ENCODE measurements around the gene ACRBP.
A peak's percentile ranks its signal among the peaks of the same experiment; 100 is the strongest.

The ACRBP gene

GRCh38 chr12:6647083-6647604 lies at the start of gene ACRBP:
Gene ACRBP (minus strand): TSS chr12:6647432. CDS start chr12:6647366, 66 bp downstream.
- DNase-seq: no peak

GRCh38 chr12:6695313-6696045 lies 48.2 kb upstream of the ACRBP start:
- DNase-seq: no peak

- DNase-seq: no peak
These were observed 47.5 kb upstream of the ACRBP start for GRCh38 chr12:6694701-6695100.

DNA sequence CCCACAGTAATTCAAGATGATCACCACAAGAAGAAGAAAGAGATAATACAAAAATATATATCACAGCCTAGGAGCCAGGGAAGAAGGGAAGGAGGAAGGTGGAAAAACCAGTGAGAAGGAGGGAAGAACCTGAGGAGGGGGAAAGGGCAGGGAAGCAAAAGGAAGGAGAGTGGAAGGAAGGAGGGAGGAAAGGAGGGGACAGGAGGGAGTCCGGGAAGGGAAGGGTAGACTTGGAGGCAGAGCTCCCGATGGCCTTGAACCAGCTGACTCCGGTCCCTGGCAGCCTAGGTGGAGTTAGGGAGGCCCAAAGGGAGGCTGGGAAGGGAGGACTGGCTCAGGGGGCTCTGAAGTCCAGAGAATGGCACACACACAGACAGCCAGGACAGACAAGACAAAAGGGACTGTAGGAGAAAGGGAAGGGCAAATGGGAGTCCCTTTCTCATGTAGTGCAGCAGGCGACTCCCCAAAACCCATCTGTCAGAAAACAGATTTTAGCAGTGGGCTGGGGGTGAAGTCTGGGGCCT lies 46.7 kb upstream of the ACRBP start:
- no peak for DNase-seq

DNA sequence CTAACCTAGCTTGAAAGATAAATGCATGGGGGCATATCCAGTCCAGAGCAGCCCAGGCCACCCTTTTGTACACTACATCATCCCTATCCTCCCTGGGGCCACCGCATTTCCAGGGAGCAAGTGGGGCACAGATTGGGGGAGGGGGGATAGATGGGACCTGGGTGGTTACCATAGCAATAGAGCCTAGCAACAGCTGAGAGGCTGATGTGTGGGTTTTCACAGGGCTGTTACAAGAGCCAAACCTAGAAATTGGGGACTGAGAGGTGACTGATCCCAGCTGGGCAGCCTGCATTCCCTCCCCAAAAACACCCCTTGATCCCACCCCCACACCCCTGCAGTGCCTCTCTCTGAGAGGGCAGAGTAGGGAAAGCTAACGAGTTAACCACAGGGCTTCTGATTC lies 45.7 kb upstream of the ACRBP start:
- no peak for DNase-seq

- DNase-seq: no peak
These were observed 44.2 kb upstream of the ACRBP start for GRCh38 chr12:6691473-6691872.

GRCh38 chr12:6688999-6689882 lies 42.0 kb upstream of the ACRBP start, which contains the start of gene ZNF384:
Gene ZNF384 (minus strand): TSS chr12:6689375. CDS start chr12:6679520, 9,855 bp downstream.
- peak; percentile 91 for DNase-seq

- peak; percentile 57 for DNase-seq
These were observed 41.3 kb upstream of the ACRBP start for GRCh38 chr12:6688543-6688998.

DNA sequence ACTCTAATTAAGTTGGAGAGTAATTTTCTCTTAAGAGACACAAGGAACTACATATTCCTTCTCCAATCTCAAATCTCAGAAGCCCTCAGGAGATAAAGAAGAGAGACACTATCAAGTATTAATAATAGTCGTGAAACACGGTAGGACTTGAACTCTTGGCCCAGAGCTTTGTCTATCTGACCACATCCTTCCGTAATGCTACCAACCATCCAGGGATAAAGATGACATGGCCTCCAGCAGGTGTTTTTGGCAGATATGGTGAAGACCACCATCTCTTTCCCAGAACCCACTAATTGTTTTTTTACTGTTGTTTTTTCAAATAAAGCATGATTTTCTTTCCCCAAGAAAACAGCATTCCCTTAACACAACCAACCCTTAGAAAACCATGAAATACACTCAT lies 38.6 kb upstream of the ACRBP start:
- DNase-seq: no peak

DNA sequence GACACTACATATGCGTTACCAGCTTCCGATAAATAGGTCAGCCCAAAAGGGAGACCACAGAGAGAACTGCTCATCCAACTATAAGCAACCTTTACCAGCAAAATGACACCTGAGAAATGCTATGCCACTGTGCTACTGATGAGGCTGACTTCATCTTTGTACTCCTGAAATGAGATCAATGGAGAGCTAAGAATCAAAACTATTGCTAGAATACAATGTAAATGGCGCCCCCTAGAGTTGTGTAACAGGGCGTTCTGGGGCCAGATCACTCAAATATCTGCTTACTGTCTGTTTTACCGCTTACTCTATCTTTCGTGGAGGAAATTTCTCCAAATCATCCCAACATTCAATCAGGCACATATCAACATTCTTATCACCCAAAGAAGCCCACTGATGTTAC lies 37.4 kb upstream of the ACRBP start:
- DNase-seq: no peak

DNA sequence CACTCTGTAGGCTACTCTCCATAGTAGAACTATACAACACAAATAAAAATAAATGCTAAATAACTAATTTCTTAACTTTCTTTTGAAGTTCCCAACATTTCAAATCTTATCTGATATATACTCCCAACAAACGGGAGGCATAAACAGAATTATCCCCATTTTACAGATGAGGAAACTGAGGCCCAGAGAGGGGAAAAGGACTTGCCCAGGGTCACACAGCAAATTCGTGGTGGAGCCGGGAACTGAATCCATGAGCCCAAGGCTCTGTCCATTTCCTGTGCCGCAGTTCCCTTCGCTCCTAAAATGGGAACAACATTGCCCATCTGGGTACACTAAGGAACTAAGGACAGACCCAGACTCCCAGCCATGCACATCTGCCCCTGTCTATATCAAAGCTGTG lies 29.7 kb upstream of the ACRBP start:
- no peak for DNase-seq

- DNase-seq: no peak
These were observed 24.9 kb upstream of the ACRBP start for GRCh38 chr12:6672143-6672542.

GRCh38 chr12:6667559-6668210 lies 20.5 kb upstream of the ACRBP start:
- DNase-seq: no peak

DNA sequence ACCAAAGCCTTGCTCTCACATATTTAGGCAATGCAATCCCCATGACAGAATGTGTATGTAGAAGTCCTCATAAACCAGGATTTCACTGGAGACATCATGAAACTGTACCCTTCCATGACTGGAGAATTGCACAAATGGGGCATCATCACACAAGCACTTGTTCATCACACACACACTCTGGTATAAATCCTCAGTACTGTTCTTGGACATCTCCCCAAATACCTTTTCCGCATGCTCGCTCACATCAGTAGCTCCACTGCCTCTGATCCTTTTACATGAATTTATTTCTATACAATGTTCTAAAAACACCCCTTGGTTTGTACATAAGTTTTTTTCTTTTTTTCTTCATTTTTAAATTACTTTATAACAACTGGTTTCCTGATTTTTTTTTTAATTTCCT lies 19.0 kb upstream of the ACRBP start:
- no peak for DNase-seq

DNA sequence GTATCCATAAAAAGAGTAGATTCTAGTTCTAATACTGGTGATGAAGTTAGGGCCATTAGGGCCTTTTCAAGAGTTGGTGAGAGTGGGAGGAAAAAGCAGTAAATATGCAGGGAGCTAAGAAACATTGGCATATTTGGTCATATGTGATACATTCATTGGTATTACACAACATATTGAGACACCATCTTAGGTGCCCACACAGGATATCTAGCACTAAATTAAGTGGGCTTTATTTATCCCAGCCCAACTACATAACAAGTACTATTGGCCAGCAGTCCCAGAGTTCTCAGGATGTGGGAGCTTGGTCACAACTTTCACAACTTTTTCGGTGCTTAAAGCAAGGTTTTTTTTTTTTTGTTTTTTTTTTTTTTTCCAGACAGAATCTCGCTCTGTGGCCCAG lies 17.7 kb upstream of the ACRBP start:
- DNase-seq: no peak

DNA sequence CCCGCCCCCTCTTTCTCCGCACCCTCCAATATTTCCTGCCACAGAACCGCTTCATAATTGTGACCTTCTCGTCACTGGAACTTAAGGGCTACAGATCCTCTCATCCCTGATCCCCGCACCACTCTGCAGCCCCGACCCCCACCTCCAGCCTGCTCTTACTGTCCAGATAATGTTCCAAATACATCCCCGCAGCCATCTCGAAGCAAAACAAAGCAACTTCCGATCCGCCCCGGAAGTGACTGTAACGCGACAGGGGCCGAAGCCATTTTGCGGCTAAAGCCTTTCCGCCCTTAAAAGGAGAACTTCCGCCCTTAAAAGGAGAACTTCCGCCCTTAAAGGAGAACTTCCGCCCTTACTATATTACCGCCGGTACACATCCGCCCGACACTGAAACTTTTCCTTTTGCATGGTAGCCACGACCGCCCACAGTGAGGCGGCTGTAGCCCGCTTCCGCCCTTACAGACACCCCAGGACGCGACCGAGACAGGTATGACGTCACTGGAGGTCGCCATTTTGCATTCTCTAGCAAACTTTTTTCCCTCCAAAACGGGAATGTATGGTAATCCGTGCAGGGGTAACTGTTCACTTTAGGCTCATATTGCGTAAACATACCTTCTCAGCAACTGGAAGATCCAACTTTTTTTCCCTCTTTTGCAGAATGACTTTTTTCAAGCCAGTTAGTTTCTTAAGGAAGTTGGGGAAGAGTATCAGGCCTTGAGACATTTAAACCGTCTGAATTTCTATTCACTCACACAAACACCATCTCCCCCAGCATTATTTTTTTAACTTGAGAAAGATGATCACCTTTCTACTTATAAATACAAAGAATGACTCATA lies 15.9 kb upstream of the ACRBP start, which contains the start of gene ING4:
Gene ING4 (minus strand): TSS at position 214 of the 837 bp plus-strand sequence. CDS start 18 bp downstream, at position 196.
- peak; percentile 94 for DNase-seq

DNA sequence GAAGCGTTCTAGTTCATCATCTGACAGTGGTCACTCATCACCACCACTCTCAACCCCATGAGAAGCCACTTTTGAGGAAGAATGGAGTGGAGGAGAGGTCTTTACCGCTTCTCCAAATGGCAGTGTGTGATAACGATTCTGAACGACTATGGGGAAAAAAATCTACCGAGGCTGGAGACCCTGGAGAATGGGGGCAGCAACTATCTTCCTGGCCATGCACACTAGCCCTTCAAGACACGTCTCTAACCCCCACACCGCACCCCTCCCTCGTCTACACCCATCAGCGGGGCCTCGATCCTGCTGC lies 15.3 kb upstream of the ACRBP start:
- no peak for DNase-seq

DNA sequence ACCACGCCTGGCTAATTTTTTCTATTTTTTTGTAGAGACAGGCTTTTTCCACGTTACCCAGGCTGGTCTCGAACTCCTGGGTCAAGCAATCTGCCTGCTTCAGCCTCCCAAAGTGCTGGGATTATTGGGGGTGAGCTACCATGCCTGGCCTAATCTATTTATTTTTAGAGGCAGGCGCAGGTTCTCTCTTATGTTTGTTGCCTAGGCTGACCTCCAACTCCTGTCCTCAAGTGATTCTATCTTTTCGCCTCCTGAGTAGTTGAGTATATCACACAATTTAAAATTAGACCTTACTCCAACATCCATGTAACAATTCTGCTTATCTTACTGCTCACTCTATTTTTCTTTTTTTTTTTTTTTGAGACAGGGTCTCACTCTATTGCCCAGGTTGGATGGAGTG lies 6.8 kb upstream of the ACRBP start:
- no peak for DNase-seq

- DNase-seq: no peak
These were observed 6.1 kb upstream of the ACRBP start for GRCh38 chr12:6653342-6653741.

DNA sequence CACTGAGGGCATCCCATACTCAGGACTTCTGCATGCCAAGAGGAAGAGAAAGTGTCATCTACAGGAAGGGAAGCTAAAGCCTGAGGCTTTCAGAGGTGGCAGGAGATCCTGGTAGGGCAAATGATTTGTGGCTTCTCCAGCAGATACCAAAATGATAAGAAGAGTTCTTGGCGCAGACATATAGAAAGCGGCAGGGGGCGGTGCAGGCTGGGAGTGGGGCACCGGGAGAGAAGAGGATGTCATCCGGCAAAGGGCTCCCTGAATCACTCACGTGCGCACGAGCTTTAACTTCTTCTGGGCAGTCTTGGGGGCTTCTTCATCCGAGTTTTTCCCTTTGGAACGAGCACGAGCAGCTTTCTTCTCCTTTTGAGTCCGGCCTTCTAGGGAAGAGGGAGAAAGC lies 5.2 kb upstream of the ACRBP start:
- no peak for DNase-seq

DNA sequence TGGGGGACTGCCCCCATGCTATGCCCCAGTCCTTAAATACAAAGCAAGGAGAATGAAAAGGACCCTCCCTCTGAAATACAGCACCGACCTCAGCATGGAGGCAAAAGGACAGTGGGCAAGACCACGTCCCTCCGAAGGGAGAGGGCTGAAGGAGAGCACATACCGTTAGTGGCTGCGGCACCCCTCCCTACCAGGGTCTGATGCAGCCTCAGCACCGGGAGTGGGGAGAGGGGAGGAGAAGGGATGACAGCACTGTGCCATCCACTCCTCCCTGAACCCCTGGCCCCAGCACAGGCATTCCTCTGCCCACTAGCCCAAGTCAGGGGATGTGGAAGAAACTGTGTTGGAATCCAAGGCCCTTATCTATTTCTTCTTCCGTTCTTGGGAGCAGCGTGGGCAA lies 3.6 kb upstream of the ACRBP start:
- DNase-seq: no peak

All from NCI-H524 treated with DMSO at 0.1 percent for 48 hours (cell line).